Retinal pigment epithelial cell (primary cell): ENCODE data around the gene HMOX2.

Experiments
- DNase-seq: peaks from one replicate; pipeline ENCODE4 v3.0.0-alpha.2; 2010; ENCODE audit warnings: low read depth
- H3K4me3 ChIP-seq: 2 replicates; pipeline ENCODE4 v1.5.1; 2011; ENCODE audit warnings: mild to moderate bottlenecking, low read length, control low read depth, moderate library complexity
- CTCF ChIP-seq: conservative IDR thresholded peaks from 2 replicates; pipeline ENCODE4 v1.5.1; 2011; ENCODE audit warnings: low read depth, low read length, control low read depth, inconsistent platforms

HMOX2 gene

GRCh38 chr16:4475880-4476788 is at the start of gene HMOX2:
TSS of gene HMOX2 (plus strand) at chr16:4476398. CDS start at chr16:4505525, 29,127 bp downstream.
- TF ChIP-seq CTCF: peak; percentile 38
- peak; percentile 71 for DNase-seq
- peak within 1 kb of the TSS; percentile 75 for H3K4me3 ChIP-seq

- DNase-seq: no peak
- peak overlapping the region; percentile 79 for H3K4me3 ChIP-seq
- no peak for TF ChIP-seq CTCF
Measured at GRCh38 chr16:4426722-4427372, 49.4 kb upstream of the HMOX2 start.

- H3K4me3 ChIP-seq: no peak overlapping the region
- TF ChIP-seq CTCF: no peak
- no peak for DNase-seq
Measured at GRCh38 chr16:4428500-4428899, 47.7 kb upstream of the HMOX2 start.

GRCh38 chr16:4431023-4431422 is 45.2 kb upstream of the HMOX2 start:
- no peak for TF ChIP-seq CTCF
- no peak overlapping the region for H3K4me3 ChIP-seq
- no peak for DNase-seq

- DNase-seq: no peak
- no peak for TF ChIP-seq CTCF
- H3K4me3 ChIP-seq: no peak overlapping the region
Measured at GRCh38 chr16:4433228-4433627, 43.0 kb upstream of the HMOX2 start.

GRCh38 chr16:4433914-4434787 is 42.0 kb upstream of the HMOX2 start:
- TF ChIP-seq CTCF: no peak
- no peak for DNase-seq
- no peak overlapping the region for H3K4me3 ChIP-seq
